AG09319 (cell line): ENCODE measurements around the gene FKBP11.

Experiments
- DNase-seq: peaks from one replicate; pipeline ENCODE4 v3.0.0-alpha.2; 2010; ENCODE audit warnings: low read depth; ENCODE audit errors: extremely low read depth
- CTCF ChIP-seq: IDR thresholded peaks from 2 replicates; pipeline ENCODE4 v1.5.1; 2011; ENCODE audit warnings: low read depth, mild to moderate bottlenecking, inconsistent platforms, low read length, moderate library complexity

Gene FKBP11

GRCh38 chr12:48969833-48970701, 44.8 kb upstream of the FKBP11 start:
- TF ChIP-seq CTCF = no peak
- DNase-seq = no peak

DNA sequence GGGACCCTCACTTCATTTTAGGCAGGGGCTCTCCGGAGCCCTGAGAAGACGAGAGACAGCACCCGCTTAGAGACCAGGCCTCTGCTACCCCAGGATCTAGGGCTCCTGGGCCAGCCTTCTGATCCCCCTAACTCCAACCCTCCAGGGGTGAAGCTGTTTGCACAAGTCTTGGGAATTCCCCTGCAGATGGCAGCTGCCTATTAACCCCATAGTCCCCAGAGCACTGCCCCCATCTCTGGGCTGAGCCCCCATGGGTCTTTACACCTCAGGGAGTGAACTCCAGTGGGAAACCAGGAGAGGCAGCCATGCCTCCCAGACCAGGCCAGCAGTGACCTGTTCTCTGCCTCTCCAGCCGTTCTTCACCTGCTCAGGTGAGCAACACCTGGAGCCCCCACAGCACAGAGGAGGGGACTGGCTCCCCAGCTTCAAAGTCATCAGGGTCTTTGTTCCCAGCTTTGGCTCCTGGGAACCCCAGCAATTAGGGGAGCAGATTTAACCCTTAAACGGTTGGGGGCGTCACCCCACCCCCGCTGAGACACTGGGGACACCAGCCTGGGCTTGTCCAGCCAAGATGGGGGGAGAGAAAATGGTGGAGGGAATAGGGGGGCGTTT, 44.0 kb upstream of the FKBP11 start:
- no peak for TF ChIP-seq CTCF
- no peak for DNase-seq

DNA sequence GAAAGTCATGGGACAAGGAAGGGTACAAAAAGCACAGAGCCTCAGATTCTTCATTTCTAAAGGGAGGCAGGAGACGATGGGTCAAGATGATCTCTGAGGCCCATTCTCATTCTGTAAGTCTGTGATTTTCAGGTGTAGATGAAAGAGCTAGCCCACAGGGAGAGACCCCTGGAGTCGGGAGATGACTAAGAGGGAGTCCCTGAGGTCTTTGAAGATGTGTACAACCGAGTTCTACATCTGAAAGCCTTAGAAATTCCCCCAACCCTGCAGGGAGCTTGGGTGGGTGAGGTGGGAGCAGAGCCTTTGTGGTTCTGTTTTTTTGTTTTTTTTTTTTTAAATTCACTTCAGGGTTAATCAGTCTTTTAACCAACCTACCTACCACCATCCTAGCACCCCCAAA, 43.2 kb upstream of the FKBP11 start:
- DNase-seq = no peak
- no peak for TF ChIP-seq CTCF

DNA sequence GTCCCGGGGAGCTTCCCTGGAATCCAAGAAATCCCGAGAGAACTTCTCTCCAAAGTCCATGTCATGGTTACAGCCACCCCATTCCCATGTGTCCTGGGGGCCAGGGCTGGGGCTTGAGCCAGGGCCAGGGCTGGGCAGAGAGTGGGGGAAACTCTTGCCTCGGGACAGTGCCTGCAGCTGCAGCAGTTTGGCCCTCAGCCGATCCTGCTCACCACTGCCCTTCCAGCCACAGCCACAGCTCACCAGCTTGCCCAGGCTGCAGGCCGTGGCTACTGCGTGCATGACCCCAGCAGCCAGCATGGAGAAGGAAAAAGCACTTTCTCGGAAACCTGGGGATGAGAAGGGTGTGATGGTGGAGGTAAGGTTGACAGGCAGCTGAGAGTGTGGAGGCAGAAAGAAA, 42.7 kb upstream of the FKBP11 start:
- no peak for DNase-seq
- TF ChIP-seq CTCF = no peak

GRCh38 chr12:48966177-48966895, 41.0 kb upstream of the FKBP11 start:
- DNase-seq = no peak
- no peak for TF ChIP-seq CTCF

DNA sequence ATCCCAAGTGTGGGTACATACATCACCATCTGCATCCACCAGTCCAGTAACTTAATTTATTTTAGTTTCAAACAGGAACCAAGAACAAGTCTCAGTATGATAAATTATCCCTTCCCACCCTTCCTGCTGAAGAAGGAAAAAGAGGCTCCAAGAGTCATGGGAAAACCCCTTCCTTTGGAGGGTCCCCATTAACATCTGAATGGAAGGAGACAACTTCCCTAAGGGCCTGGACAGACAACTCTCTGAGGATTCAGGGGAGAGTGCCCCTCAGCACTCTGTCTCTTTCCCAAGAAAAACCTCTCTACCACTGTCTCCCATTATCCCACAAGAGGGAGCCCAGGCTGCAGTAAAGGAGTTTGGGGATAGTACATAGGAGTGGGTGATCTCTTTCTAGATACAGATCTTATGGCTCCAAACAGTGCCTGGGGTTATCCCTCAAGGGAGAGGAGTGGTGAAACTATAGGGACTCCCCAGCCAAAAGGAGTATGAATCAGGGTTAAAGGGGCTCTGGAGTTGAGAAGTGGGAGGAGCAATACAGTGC, 40.1 kb upstream of the FKBP11 start:
- DNase-seq = no peak
- peak; percentile 49 for TF ChIP-seq CTCF
